ENCODE data around the gene NAXD. TPM values are rescaled to one million over a fixed set of nuclear protein-coding genes. Genes with fewer than 3 reads are reported as not detected.

NAXD gene
- total and polyA plus RNA-seq, 10 of the 15 experiments (the other 5 are each of a cell fraction or from before 2014, with no cell fraction given): 1.5 to 36.2 (median 23.8) TPM

DNA sequence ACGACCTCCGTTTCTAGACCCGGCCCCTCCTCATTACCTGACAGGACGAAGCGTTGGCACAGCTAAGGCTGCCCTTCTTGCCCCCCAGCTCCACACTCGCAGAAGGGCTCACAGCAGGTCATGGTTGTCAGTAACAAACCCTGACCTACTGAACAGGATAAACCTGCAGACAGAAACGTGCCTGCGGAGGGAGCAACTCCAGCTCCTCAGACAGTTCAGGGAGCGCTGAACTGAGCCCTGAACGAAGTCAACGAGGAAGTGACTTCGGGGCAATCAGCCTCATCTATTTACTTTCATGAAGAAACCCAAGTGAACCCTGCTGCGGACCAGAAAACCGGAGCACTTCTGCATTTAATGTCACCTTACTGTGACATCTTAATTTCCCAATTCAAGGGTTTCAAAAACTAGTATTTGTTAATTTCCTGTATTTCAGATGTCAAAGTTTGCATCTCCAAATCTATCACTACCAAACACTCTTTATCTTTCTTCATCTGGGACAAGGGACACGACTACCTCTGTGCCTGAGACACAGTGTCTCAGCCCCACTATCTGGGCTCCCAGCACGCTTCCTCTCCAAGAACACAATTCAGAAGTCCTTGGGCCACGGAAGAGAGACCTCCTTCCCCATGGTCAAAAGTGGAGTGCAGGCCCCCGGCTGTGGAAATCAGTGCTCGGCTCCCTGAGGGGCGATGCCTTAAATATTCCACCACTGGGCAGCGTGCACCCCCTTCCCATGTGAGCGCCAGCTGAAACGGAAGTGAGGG, 50.3 kb downstream of the NAXD start:
- 0 out of 2 replicates have a peak, but pooled peaks have one; percentile 7 for TF ChIP-seq SPI1 (IDR thresholded peaks at IDR 0.05; ENCODE audit: borderline replicate concordance, insufficient read depth, low read depth, low read length)
- no peak for TF ChIP-seq GABPA (IDR thresholded peaks at IDR 0.05; ENCODE audit: low read depth)
- Histone ChIP-seq H3K79me2 (ENCODE audit: control insufficient read depth, insufficient read depth, low read length) (no peaks in the 10 kb centered on the region), H3K4me1 (ENCODE audit: control insufficient read depth, insufficient read depth, low read length) (no peaks in the 10 kb centered on the region), H2AFZ (ENCODE audit: control insufficient read depth, low read depth, low read length) (no peak overlapping the region), H4K20me1 (ENCODE audit: control insufficient read depth, insufficient read depth) (no peaks in the 10 kb centered on the region), H3K9ac (ENCODE audit: control insufficient read depth, insufficient read depth, low read length) (no peak overlapping the region), H3K9me3 (replicated peaks; ENCODE audit: control insufficient read depth, insufficient read depth, low read length) (no peaks in the 10 kb centered on the region; the same call in 2 of the 3 replicates), H3K36me3 (ENCODE audit: control insufficient read depth in 2 of 2, insufficient read depth in 2 of 2, low read length in 1 of 2) (peaks cover 24 to 25% of the 10 kb centered on the region in 2 experiments; a peak in 3 of 4 replicates), H3K27ac (ENCODE audit: control insufficient read depth, insufficient read depth) (no peak overlapping the region), H3K4me2 (ENCODE audit: control insufficient read depth, insufficient read depth) (no peak overlapping the region), H3K4me3 (no peak overlapping the region), H3K27me3 (replicated peaks in 1 of 2; ENCODE audit: control insufficient read depth in 2 of 2, insufficient read depth in 2 of 2, low read length in 1 of 2) (no peaks in the 10 kb centered on the region)
- DNase-seq (ENCODE audit: low read depth, low spot score) (no peak), FAIRE-seq (no peak), ATAC-seq (no peak)
- SMC1A ChIA-PET (ENCODE audit: uncharacterized antibody, unreplicated experiment): interaction anchor here (1.4 kb wide), 1 partner anchor 11 kb away, joined by 3 read pairs; no protein-coding TSS in a partner anchor
- RAD21 ChIA-PET (ENCODE audit: unreplicated experiment): no interaction called here
- WGBS (ENCODE audit: insufficient coverage, insufficient replicate concordance, low lambda C conversion rate, missing lambda C conversion rate): 93% methylated on average over 23 of the region's 23 CpGs
- in situ Hi-C loops (cut with MboI) (no loop called here), intact Hi-C loops (cut with micrococcal nuclease; ENCODE audit: unreplicated experiment) (no loop called here)
- CTCF ChIA-PET: interaction anchor here (1.3 kb wide), 1 partner anchor 11 kb away, joined by 3 read pairs; no protein-coding TSS in a partner anchor
- no TSS peak for BruUV-seq (replicated peaks)
- POLR2A ChIA-PET: interaction anchor here (1.2 kb wide), 1 partner anchor 11 kb away, joined by 4 read pairs; no protein-coding TSS in a partner anchor

DNA sequence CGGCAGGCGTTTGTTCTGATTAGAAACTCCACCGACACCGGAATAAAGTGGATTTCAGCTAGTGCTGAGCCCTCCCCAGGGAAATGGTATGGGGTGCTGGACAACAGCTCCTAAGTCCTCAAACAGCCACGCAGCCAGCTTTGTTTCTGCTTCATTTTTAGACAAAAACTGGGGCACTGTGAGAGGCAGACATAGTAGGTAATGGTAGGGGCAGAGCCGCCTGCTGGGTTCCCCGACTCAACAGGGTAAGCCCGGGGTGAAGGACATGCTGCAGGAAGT, 50.8 kb downstream of the NAXD start:
- no peak overlapping the region for H3K4me2 ChIP-seq (ENCODE audit: control insufficient read depth, insufficient read depth)
- ChIA-PET SMC1A (ENCODE audit: uncharacterized antibody, unreplicated experiment) (interaction anchor here (1.4 kb wide), 1 partner anchor 11 kb away, joined by 3 read pairs; no protein-coding TSS in a partner anchor), RAD21 (ENCODE audit: unreplicated experiment) (no interaction called here), CTCF (no interaction called here), POLR2A (interaction anchor here (1.2 kb wide), 1 partner anchor 10 kb away, joined by 4 read pairs; no protein-coding TSS in a partner anchor)
- no peak for ATAC-seq
- no peak for DNase-seq (ENCODE audit: low read depth, low spot score)
- WGBS (ENCODE audit: insufficient coverage, insufficient replicate concordance, low lambda C conversion rate, missing lambda C conversion rate): 95% methylated on average over 8 of the region's 8 CpGs
- no peak for FAIRE-seq
- H3K9me3 ChIP-seq (replicated peaks; ENCODE audit: control insufficient read depth, insufficient read depth, low read length): no peaks in the 10 kb centered on the region; the same call in 2 of the 3 replicates
- no peak overlapping the region for H3K27ac ChIP-seq (ENCODE audit: control insufficient read depth, insufficient read depth)
- no peak overlapping the region for H3K9ac ChIP-seq (ENCODE audit: control insufficient read depth, insufficient read depth, low read length)
- no peaks in the 10 kb centered on the region for H3K4me1 ChIP-seq (ENCODE audit: control insufficient read depth, insufficient read depth, low read length)
- BruUV-seq (replicated peaks): no TSS peak
- no peak overlapping the region for H2AFZ ChIP-seq (ENCODE audit: control insufficient read depth, low read depth, low read length)
- no peaks in the 10 kb centered on the region for H3K79me2 ChIP-seq (ENCODE audit: control insufficient read depth, insufficient read depth, low read length)
- no peaks in the 10 kb centered on the region for H4K20me1 ChIP-seq (ENCODE audit: control insufficient read depth, insufficient read depth)
- intact Hi-C loops (cut with micrococcal nuclease; ENCODE audit: unreplicated experiment): no loop called here
- no peaks in the 10 kb centered on the region for H3K27me3 ChIP-seq (replicated peaks in 1 of 2; ENCODE audit: control insufficient read depth in 2 of 2, insufficient read depth in 2 of 2, low read length in 1 of 2)
- in situ Hi-C loops (cut with MboI): no loop called here
- no peak overlapping the region for H3K4me3 ChIP-seq
- peaks cover 24% of the 10 kb centered on the region in 2 experiments; a peak in 3 of 4 replicates for H3K36me3 ChIP-seq (ENCODE audit: control insufficient read depth in 2 of 2, insufficient read depth in 2 of 2, low read length in 1 of 2)
- TF ChIP-seq, protein P1, sequence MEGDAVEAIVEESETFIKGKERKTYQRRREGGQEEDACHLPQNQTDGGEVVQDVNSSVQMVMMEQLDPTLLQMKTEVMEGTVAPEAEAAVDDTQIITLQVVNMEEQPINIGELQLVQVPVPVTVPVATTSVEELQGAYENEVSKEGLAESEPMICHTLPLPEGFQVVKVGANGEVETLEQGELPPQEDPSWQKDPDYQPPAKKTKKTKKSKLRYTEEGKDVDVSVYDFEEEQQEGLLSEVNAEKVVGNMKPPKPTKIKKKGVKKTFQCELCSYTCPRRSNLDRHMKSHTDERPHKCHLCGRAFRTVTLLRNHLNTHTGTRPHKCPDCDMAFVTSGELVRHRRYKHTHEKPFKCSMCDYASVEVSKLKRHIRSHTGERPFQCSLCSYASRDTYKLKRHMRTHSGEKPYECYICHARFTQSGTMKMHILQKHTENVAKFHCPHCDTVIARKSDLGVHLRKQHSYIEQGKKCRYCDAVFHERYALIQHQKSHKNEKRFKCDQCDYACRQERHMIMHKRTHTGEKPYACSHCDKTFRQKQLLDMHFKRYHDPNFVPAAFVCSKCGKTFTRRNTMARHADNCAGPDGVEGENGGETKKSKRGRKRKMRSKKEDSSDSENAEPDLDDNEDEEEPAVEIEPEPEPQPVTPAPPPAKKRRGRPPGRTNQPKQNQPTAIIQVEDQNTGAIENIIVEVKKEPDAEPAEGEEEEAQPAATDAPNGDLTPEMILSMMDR (IDR thresholded peaks at IDR 0.05 in 2 of 3, conservative IDR thresholded peaks at IDR 0.05 in 1 of 3; ENCODE audit: control insufficient read depth in 2 of 3, extremely low read depth in 1 of 3, insufficient read depth in 1 of 3, low read depth in 3 of 3, low read length in 3 of 3): no peak
- TF ChIP-seq NFYB (IDR thresholded peaks at IDR 0.05; ENCODE audit: insufficient read depth, low read depth, low read length) (no peak), BHLHE40 (IDR thresholded peaks at IDR 0.05; ENCODE audit: borderline replicate concordance in 1 of 2, low read depth in 2 of 2, low read length in 1 of 2) (no peak), DPF2 (IDR thresholded peaks at IDR 0.05) (no peak), GABPA (IDR thresholded peaks at IDR 0.05; ENCODE audit: low read depth) (no peak)
- TF ChIP-seq, protein P2, sequence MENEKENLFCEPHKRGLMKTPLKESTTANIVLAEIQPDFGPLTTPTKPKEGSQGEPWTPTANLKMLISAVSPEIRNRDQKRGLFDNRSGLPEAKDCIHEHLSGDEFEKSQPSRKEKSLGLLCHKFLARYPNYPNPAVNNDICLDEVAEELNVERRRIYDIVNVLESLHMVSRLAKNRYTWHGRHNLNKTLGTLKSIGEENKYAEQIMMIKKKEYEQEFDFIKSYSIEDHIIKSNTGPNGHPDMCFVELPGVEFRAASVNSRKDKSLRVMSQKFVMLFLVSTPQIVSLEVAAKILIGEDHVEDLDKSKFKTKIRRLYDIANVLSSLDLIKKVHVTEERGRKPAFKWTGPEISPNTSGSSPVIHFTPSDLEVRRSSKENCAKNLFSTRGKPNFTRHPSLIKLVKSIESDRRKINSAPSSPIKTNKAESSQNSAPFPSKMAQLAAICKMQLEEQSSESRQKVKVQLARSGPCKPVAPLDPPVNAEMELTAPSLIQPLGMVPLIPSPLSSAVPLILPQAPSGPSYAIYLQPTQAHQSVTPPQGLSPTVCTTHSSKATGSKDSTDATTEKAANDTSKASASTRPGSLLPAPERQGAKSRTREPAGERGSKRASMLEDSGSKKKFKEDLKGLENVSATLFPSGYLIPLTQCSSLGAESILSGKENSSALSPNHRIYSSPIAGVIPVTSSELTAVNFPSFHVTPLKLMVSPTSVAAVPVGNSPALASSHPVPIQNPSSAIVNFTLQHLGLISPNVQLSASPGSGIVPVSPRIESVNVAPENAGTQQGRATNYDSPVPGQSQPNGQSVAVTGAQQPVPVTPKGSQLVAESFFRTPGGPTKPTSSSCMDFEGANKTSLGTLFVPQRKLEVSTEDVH (IDR thresholded peaks at IDR 0.05; ENCODE audit: low read depth, partially characterized antibody): no peak
- TF ChIP-seq, protein P3, sequence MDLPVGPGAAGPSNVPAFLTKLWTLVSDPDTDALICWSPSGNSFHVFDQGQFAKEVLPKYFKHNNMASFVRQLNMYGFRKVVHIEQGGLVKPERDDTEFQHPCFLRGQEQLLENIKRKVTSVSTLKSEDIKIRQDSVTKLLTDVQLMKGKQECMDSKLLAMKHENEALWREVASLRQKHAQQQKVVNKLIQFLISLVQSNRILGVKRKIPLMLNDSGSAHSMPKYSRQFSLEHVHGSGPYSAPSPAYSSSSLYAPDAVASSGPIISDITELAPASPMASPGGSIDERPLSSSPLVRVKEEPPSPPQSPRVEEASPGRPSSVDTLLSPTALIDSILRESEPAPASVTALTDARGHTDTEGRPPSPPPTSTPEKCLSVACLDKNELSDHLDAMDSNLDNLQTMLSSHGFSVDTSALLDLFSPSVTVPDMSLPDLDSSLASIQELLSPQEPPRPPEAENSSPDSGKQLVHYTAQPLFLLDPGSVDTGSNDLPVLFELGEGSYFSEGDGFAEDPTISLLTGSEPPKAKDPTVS (IDR thresholded peaks at IDR 0.05; ENCODE audit: low read depth, low read length): no peak
